Sigmoid colon (tissue), 4 donors: ENCODE measurements around the gene GTF2A1L.

Source experiments
- POLR2A ChIP-seq, 2 donors: fragments of 450-650 bp; IDR thresholded peaks; one replicate each; pipeline ENCODE4 v1.6.1; 2016; ENCODE audit warnings: antibody characterized with exemption in 2 of 2, mild to moderate bottlenecking in 2 of 2, moderate library complexity in 2 of 2
- POLR2AphosphoS5 ChIP-seq, 4 donors: sonication (generic); formaldehyde crosslinking; IDR thresholded peaks; one replicate each; pipeline ENCODE4 v1.6.1; 2017; ENCODE audit warnings: antibody characterized with exemption in 4 of 4
- TF ChIP-seq, protein P1 (sequence below), 4 experiments: fragments of 450-650 bp in 3 of 4; fragments of 200-600 bp in 1 of 4; IDR thresholded peaks; one replicate each; pipeline ENCODE4 v1.5.1; 2016 to 2019; ENCODE audit warnings: antibody characterized with exemption in 4 of 4, mild to moderate bottlenecking in 3 of 4, moderate library complexity in 2 of 4

GRCh38 chr2:48587961-48588360 is 29.7 kb upstream of the GTF2A1L start:
- TF ChIP-seq, protein P1, sequence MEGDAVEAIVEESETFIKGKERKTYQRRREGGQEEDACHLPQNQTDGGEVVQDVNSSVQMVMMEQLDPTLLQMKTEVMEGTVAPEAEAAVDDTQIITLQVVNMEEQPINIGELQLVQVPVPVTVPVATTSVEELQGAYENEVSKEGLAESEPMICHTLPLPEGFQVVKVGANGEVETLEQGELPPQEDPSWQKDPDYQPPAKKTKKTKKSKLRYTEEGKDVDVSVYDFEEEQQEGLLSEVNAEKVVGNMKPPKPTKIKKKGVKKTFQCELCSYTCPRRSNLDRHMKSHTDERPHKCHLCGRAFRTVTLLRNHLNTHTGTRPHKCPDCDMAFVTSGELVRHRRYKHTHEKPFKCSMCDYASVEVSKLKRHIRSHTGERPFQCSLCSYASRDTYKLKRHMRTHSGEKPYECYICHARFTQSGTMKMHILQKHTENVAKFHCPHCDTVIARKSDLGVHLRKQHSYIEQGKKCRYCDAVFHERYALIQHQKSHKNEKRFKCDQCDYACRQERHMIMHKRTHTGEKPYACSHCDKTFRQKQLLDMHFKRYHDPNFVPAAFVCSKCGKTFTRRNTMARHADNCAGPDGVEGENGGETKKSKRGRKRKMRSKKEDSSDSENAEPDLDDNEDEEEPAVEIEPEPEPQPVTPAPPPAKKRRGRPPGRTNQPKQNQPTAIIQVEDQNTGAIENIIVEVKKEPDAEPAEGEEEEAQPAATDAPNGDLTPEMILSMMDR (IDR thresholded peaks at IDR 0.05) = no peak
- TF ChIP-seq POLR2AphosphoS5 (IDR thresholded peaks at IDR 0.05) = no peak
- TF ChIP-seq POLR2A (IDR thresholded peaks at IDR 0.05) = no peak
